HCT116 (cell line): ENCODE results near the gene KIF26B. TPM values are rescaled to one million over a fixed set of nuclear protein-coding genes. Genes with fewer than 3 reads are reported as not detected.

Source experiments
- ATAC-seq: fragments of 200-7000 bp; cut with Tn5 transposase; 2 replicates; pipeline ENCODE4 v1.9.1; 2020; ENCODE audit warnings: mild to moderate bottlenecking, moderate library complexity
- BruUV-seq: library from RNA; stranded (reverse); fragments of 400-500 nt; replicated peaks from 2 replicates; lab custom pipeline; 2021; lab: Mats Ljungman, UMichigan
- CTCF ChIA-PET: fragments of 300-600 bp; sonication (Branson Sonifier 250); formaldehyde crosslinking; loops from one replicate; lab custom pipeline; 2021; ENCODE audit warnings: antibody characterized with exemption; lab: Charles Lee
- POLR2A ChIA-PET: fragments of 300-600, 350-600 bp; sonication (Branson Sonifier 250); formaldehyde crosslinking; loops from one replicate; lab custom pipeline; 2021; ENCODE audit warnings: antibody characterized with exemption; lab: Charles Lee
- RAD21 ChIA-PET, 2 experiments: fragments of 300-600 bp; sonication (Branson Sonifier 250); formaldehyde crosslinking; loops; one replicate each; lab custom pipeline; 2023; ENCODE audit warnings: low total read pairs in 2 of 2; ENCODE audit not compliant: uncharacterized antibody in 2 of 2, unreplicated experiment in 2 of 2, low non-redundant PET in 1 of 2; lab: Charles Lee
- DNase-seq: peaks from one replicate; pipeline ENCODE4 v3.0.0-alpha.2; 2010; ENCODE audit warnings: low read depth, low spot score
- H2AFZ ChIP-seq: fragments of 200-600 bp; shearing (Covaris generic), sonication (generic); 2 replicates; pipeline ENCODE4 v1.6.1; 2017; ENCODE audit warnings: low read depth, mixed run types, mixed read lengths, antibody characterized with exemption, low read length; ENCODE audit not compliant: poor library complexity, severe bottlenecking
- H3K27ac ChIP-seq: 2 replicates; pipeline ENCODE4 v1.5.1; 2012; ENCODE audit warnings: low read depth, low read length
- H3K27me3 ChIP-seq: fragments of 200-600 bp; sonication (generic); 2 replicates; pipeline ENCODE4 v1.6.1; 2016; ENCODE audit warnings: mixed run types, low read length, mixed read lengths; ENCODE audit not compliant: insufficient read depth
- H3K36me3 ChIP-seq, 2 experiments: fragments of 200-500 bp in 1 of 2; fragments of 200-600 bp in 1 of 2; sonication (Bioruptor generic) in 1 of 2; sonication (generic) in 1 of 2; 2 replicates each; pipeline versions ENCODE4 v1.5.1 to v1.6.1; 2014 to 2016; ENCODE audit warnings: low read length in 2 of 2, inconsistent platforms in 1 of 2, mixed read lengths in 1 of 2, mixed run types in 1 of 2; ENCODE audit not compliant: insufficient read depth in 2 of 2, control insufficient read depth in 1 of 2
- H3K4me1 ChIP-seq, 2 experiments: fragments of 200-600 bp in 1 of 2; sonication (generic) in 1 of 2; 2 replicates each; pipeline versions ENCODE4 v1.5.1 to v1.6.1; 2012 to 2017; ENCODE audit warnings: low read length in 2 of 2, inconsistent platforms in 1 of 2, mild to moderate bottlenecking in 1 of 2, mixed read lengths in 1 of 2, mixed run types in 1 of 2, moderate library complexity in 1 of 2; ENCODE audit not compliant: insufficient read depth in 2 of 2, control insufficient read depth in 1 of 2
- H3K4me2 ChIP-seq: fragments of 200-600 bp; sonication (generic); 2 replicates; pipeline ENCODE4 v1.6.1; 2017; ENCODE audit warnings: mixed run types, low read length, mixed read lengths
- H3K4me3 ChIP-seq, 2 experiments: fragments of 200-600 bp in 1 of 2; sonication (generic) in 1 of 2; replicated peaks in 1 of 2; 2 replicates each; pipeline ENCODE4 v1.5.1; 2011 to 2016; ENCODE audit warnings: low read length in 2 of 2, control low read depth in 1 of 2, low read depth in 1 of 2, mild to moderate bottlenecking in 1 of 2, mixed read lengths in 1 of 2, mixed run types in 1 of 2
- H3K79me2 ChIP-seq: fragments of 200-600 bp; sonication (generic); 2 replicates; pipeline ENCODE4 v1.6.1; 2017; ENCODE audit warnings: mild to moderate bottlenecking, mixed run types, low read length, moderate library complexity, mixed read lengths; ENCODE audit not compliant: insufficient read depth
- H3K9ac ChIP-seq: fragments of 200-600 bp; sonication (generic); 2 replicates; pipeline ENCODE4 v1.6.1; 2016; ENCODE audit warnings: low read length, mixed read lengths
- H3K9me2 ChIP-seq: fragments of 200-600 bp; sonication (generic), shearing (Covaris generic); 2 replicates; pipeline ENCODE4 v1.6.1; 2017; ENCODE audit warnings: mixed run types, mild to moderate bottlenecking, moderate library complexity; ENCODE audit not compliant: insufficient read depth
- H3K9me3 ChIP-seq, 2 experiments: fragments of 200-500 bp in 1 of 2; fragments of 200-600 bp in 1 of 2; sonication (Bioruptor generic) in 1 of 2; sonication (generic) in 1 of 2; 2 replicates each; pipeline ENCODE4 v1.6.1; 2014 to 2017; ENCODE audit warnings: low read length in 2 of 2, mixed read lengths in 2 of 2, inconsistent platforms in 1 of 2, low read depth in 1 of 2, mild to moderate bottlenecking in 1 of 2, mixed run types in 1 of 2, moderate library complexity in 1 of 2; ENCODE audit not compliant: control insufficient read depth in 1 of 2, insufficient read depth in 1 of 2
- H4K20me1 ChIP-seq: fragments of 200-600 bp; sonication (generic), shearing (Covaris generic); 2 replicates; pipeline ENCODE4 v1.6.1; 2017; ENCODE audit warnings: mixed run types, mild to moderate bottlenecking, moderate library complexity; ENCODE audit not compliant: insufficient read depth
- ELF1 ChIP-seq: IDR thresholded peaks from 2 replicates; pipeline ENCODE4 v1.6.1; 2012; ENCODE audit warnings: low read depth, borderline replicate concordance
- EZH2 ChIP-seq: fragments of 200-600 bp; sonication (generic); IDR thresholded peaks from 2 replicates; pipeline ENCODE4 v1.6.1; 2017; ENCODE audit warnings: antibody characterized with exemption, mixed run types
- EZH2phosphoT487 ChIP-seq: fragments of 200-600 bp; IDR thresholded peaks from 2 replicates; pipeline ENCODE4 v1.6.1; 2018; ENCODE audit warnings: antibody characterized with exemption, borderline replicate concordance
- FOSL1 ChIP-seq: IDR thresholded peaks from 2 replicates; pipeline ENCODE4 v1.6.1; 2012; ENCODE audit warnings: low read depth
- JUND ChIP-seq: IDR thresholded peaks from 2 replicates; pipeline ENCODE4 v1.6.1; 2012
- POLR2A ChIP-seq: IDR thresholded peaks from 2 replicates; pipeline ENCODE4 v1.7.0; 2011; ENCODE audit warnings: borderline replicate concordance; ENCODE audit not compliant: insufficient read depth, insufficient read length; ENCODE audit errors: extremely low read depth
- POLR2AphosphoS5 ChIP-seq: IDR thresholded peaks from 2 replicates; pipeline ENCODE4 v1.6.1; 2011; ENCODE audit warnings: mild to moderate bottlenecking, low read depth, low read length, moderate library complexity
- SIN3A ChIP-seq: IDR thresholded peaks from 2 replicates; pipeline ENCODE4 v1.6.1; 2012; ENCODE audit warnings: low read depth
- SP1 ChIP-seq: IDR thresholded peaks from 2 replicates; pipeline ENCODE4 v1.6.1; 2012; ENCODE audit warnings: low read depth
- YY1 ChIP-seq: IDR thresholded peaks from 2 replicates; pipeline ENCODE4 v1.6.1; 2011; ENCODE audit warnings: low read length, low read depth, moderate library complexity, mild to moderate bottlenecking; ENCODE audit not compliant: insufficient replicate concordance; ENCODE audit errors: extremely low read depth
- ZFX ChIP-seq: fragments of 450-650 bp; IDR thresholded peaks from 2 replicates; pipeline ENCODE4 v1.6.1; 2017
- ZNF274 ChIP-seq: fragments of 200-500 bp; sonication (Bioruptor generic); IDR thresholded peaks from 2 replicates; pipeline ENCODE4 v1.6.1; 2014; ENCODE audit warnings: mild to moderate bottlenecking, low read depth, low read length, inconsistent platforms
- intact Hi-C: fragments of 100-400 bp; cut with micrococcal nuclease; formaldehyde crosslinking; loops from 2 replicates; pipeline ENCODE4 v1.10.0; 2022
- total RNA-seq: library from RNA; stranded (reverse); gene quantifications from one replicate; pipeline ENCODE4 v1.2.1, GENCODE V29; 2021; ENCODE audit not compliant: unreplicated experiment
- TF ChIP-seq, protein P1 (sequence below): IDR thresholded peaks from 2 replicates; pipeline ENCODE4 v1.6.1; 2012
- TF ChIP-seq, protein P2 (sequence below): IDR thresholded peaks from 2 replicates; pipeline ENCODE4 v1.6.1; 2012; ENCODE audit warnings: low read depth
- TF ChIP-seq, protein P3 (sequence below): IDR thresholded peaks from 2 replicates; pipeline ENCODE4 v1.6.1; 2012
- TF ChIP-seq, protein P4 (sequence below), 3 experiments: fragments of 200-600 bp in 1 of 3; sonication (generic) in 1 of 3; IDR thresholded peaks in 2 of 3; conservative IDR thresholded peaks in 1 of 3; 2 replicates each; pipeline ENCODE4 v1.5.1; 2012 to 2017; ENCODE audit warnings: low read depth in 2 of 3, low read length in 2 of 3, antibody characterized with exemption in 1 of 3, borderline replicate concordance in 1 of 3, control low read depth in 1 of 3, mild to moderate bottlenecking in 1 of 3, mixed read lengths in 1 of 3, mixed run types in 1 of 3, moderate library complexity in 1 of 3; ENCODE audit not compliant: insufficient read depth in 1 of 3

The KIF26B gene
- total RNA-seq, 1 experiment from 2014 or later: 0.49 TPM

DNA sequence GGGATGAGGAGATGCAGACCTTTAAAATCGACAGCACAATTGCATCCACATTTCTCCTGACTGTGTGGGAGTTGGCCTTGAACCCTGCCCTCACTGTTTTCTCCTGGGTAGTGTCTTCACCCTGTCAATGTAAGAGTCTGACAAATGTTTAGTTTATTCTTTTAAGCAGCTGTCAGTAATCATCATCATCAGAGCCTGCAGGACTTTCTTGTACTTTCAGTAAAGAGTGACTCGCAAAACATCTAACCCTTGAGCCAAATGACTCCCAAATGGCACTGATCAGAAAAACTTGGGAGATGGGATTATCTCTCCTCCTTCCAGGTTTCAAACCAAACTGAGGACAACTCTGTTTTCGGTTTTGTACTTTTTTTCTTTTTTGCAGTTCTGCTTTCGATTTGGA lies 460.2 kb downstream of the KIF26B start:
- Histone ChIP-seq H3K9ac (no peak overlapping the region), H3K27me3 (peaks cover 3% of the 10 kb centered on the region; the same call in 1 of the 2 replicates), H3K9me3 (no peaks in the 10 kb centered on the region), H3K4me1 (no peaks in the 10 kb centered on the region), H3K4me3 (no peak overlapping the region), H3K9me2 (no peaks in the 10 kb centered on the region), H2AFZ (no peak overlapping the region), H4K20me1 (no peaks in the 10 kb centered on the region), H3K36me3 (no peaks in the 10 kb centered on the region), H3K79me2 (no peaks in the 10 kb centered on the region), H3K27ac (no peak overlapping the region), H3K4me2 (no peak overlapping the region)
- intact Hi-C loops: no loop called here
- no TSS peak for BruUV-seq
- DNase-seq (no peak), ATAC-seq (no peak)
- ChIA-PET RAD21 (no interaction called here), POLR2A (no interaction called here), CTCF (no interaction called here)
- TF ChIP-seq POLR2A (no peak), FOSL1 (no peak), SP1 (no peak), YY1 (no peak), ZFX (no peak), ELF1 (no peak), EZH2 (no peak), EZH2phosphoT487 (no peak), JUND (no peak), POLR2AphosphoS5 (no peak), ZNF274 (no peak), SIN3A (no peak)
- TF ChIP-seq, protein P1, sequence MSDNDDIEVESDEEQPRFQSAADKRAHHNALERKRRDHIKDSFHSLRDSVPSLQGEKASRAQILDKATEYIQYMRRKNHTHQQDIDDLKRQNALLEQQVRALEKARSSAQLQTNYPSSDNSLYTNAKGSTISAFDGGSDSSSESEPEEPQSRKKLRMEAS: no peak
- TF ChIP-seq, protein P2, sequence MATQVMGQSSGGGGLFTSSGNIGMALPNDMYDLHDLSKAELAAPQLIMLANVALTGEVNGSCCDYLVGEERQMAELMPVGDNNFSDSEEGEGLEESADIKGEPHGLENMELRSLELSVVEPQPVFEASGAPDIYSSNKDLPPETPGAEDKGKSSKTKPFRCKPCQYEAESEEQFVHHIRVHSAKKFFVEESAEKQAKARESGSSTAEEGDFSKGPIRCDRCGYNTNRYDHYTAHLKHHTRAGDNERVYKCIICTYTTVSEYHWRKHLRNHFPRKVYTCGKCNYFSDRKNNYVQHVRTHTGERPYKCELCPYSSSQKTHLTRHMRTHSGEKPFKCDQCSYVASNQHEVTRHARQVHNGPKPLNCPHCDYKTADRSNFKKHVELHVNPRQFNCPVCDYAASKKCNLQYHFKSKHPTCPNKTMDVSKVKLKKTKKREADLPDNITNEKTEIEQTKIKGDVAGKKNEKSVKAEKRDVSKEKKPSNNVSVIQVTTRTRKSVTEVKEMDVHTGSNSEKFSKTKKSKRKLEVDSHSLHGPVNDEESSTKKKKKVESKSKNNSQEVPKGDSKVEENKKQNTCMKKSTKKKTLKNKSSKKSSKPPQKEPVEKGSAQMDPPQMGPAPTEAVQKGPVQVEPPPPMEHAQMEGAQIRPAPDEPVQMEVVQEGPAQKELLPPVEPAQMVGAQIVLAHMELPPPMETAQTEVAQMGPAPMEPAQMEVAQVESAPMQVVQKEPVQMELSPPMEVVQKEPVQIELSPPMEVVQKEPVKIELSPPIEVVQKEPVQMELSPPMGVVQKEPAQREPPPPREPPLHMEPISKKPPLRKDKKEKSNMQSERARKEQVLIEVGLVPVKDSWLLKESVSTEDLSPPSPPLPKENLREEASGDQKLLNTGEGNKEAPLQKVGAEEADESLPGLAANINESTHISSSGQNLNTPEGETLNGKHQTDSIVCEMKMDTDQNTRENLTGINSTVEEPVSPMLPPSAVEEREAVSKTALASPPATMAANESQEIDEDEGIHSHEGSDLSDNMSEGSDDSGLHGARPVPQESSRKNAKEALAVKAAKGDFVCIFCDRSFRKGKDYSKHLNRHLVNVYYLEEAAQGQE: no peak
- TF ChIP-seq, protein P3, sequence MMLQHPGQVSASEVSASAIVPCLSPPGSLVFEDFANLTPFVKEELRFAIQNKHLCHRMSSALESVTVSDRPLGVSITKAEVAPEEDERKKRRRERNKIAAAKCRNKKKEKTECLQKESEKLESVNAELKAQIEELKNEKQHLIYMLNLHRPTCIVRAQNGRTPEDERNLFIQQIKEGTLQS: no peak
- TF ChIP-seq, protein P4, sequence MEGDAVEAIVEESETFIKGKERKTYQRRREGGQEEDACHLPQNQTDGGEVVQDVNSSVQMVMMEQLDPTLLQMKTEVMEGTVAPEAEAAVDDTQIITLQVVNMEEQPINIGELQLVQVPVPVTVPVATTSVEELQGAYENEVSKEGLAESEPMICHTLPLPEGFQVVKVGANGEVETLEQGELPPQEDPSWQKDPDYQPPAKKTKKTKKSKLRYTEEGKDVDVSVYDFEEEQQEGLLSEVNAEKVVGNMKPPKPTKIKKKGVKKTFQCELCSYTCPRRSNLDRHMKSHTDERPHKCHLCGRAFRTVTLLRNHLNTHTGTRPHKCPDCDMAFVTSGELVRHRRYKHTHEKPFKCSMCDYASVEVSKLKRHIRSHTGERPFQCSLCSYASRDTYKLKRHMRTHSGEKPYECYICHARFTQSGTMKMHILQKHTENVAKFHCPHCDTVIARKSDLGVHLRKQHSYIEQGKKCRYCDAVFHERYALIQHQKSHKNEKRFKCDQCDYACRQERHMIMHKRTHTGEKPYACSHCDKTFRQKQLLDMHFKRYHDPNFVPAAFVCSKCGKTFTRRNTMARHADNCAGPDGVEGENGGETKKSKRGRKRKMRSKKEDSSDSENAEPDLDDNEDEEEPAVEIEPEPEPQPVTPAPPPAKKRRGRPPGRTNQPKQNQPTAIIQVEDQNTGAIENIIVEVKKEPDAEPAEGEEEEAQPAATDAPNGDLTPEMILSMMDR (IDR thresholded peaks at IDR 0.05 in 2 of 3, conservative IDR thresholded peaks at IDR 0.05 in 1 of 3; ENCODE audit: borderline replicate concordance in 1 of 3, insufficient read depth in 1 of 3, low read depth in 2 of 3, low read length in 2 of 3): no peak
